Measurements from ENCODE around the gene COL5A1.

Gene COL5A1

GRCh38 chr9:134796882-134797281 lies 155.3 kb downstream of the COL5A1 start:
- no peak for DNase-seq

- DNase-seq = no peak
These were observed 159.3 kb downstream of the COL5A1 start for GRCh38 chr9:134800791-134801339.

GRCh38 chr9:134802216-134802795 lies 160.7 kb downstream of the COL5A1 start:
- no peak for DNase-seq

DNA sequence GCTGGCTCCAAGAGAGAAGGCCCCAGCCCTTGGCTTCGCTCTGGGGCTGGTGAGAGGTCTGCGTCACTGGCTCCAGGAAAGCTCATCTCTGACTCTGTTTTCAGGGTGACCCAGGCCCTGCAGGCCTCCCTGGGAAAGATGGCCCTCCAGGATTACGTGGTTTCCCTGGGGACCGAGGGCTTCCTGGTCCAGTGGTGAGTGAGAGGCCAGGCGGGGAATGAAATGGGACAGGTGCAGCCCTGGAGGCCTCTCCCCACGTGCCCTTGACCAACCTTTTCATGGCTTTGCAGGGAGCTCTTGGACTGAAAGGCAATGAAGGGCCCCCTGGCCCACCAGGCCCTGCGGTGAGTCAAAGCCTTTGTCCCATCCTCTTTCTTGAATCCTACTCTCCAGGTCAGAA lies 163.3 kb downstream of the COL5A1 start:
- no peak for DNase-seq

DNA sequence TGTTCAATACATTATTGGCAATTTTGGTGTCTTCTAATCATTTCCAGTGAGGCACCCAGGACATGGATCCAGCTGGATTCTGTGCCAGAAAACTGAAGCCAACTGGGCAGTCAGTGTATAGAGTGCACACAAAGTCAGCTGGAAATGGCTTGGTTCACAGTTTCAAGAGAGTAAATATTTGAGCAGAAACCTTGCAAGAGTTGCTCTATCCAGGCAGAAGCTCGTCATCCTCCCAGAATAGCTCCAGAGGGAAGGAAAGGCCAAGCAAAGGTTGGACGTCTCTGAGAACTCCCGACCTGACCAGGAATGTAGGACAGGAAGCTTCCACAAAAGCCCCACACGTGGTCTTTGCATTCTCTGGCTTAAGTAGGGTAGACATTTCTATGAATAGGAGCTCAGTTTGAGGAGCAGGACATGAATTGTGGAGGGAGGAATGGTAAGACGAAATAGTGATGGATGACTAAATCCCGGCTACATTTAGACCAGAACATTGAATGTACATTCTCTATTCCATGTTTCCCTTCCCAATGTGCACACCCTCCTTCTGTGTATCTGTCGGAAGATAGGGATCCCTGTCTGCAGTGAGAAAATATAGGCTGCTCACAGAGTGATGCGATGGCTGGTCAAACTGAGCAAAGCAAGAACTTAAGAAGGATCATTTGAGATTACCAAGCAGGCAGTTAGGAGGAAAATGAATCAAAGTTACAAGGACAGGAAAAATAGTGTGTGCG lies 166.3 kb downstream of the COL5A1 start:
- no peak for DNase-seq

DNA sequence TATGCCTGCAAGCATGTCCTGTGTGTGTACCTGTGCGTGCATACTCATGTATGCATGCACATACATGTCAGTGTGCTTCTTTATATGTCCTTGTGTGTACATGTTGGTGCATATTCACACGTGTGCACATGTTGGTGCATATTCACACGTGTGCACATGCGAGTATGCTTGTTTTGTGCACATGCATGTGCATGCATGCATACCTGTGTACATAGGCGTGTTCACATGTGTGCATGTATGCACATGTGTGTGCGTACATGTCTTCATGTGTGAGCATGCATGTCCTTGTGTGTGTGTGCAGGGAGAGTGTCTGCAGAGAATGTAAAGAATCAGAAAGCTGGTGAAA lies 166.8 kb downstream of the COL5A1 start:
- DNase-seq = no peak

DNA sequence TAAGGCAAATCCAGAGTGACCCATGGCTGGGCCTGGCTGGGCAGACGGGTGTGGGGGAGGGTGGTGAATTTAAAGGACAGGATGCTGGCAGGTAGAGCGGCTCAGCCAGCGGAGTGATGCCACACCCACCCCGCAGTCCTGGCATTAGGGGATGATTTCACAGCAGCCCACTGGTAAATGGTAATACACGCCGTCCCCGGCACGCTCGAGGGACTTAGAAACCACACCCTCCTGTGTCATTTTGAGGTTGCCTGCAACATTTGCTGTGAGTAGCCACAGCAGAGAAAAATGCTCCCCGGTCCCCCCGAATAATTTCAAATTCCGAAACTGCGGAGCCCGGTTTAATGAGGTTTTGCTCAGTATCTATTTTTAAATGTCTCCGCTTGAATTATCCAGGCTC lies 167.7 kb downstream of the COL5A1 start:
- DNase-seq = no peak

- no peak for DNase-seq
These were observed 168.2 kb downstream of the COL5A1 start for GRCh38 chr9:134809826-134810225.

GRCh38 chr9:134811079-134811672 lies 169.6 kb downstream of the COL5A1 start:
- DNase-seq = no peak

- DNase-seq = no peak
These were observed 170.2 kb downstream of the COL5A1 start for GRCh38 chr9:134811673-134812342.

GRCh38 chr9:134812343-134812673 lies 170.7 kb downstream of the COL5A1 start:
- no peak for DNase-seq

GRCh38 chr9:134813841-134814240 lies 172.2 kb downstream of the COL5A1 start:
- DNase-seq = no peak

- no peak for DNase-seq
These were observed 173.1 kb downstream of the COL5A1 start for GRCh38 chr9:134814598-134815215.

GRCh38 chr9:134815435-134816214 lies 174.0 kb downstream of the COL5A1 start:
- DNase-seq = no peak

- DNase-seq = no peak
These were observed 174.7 kb downstream of the COL5A1 start for GRCh38 chr9:134816264-134816663.

DNA sequence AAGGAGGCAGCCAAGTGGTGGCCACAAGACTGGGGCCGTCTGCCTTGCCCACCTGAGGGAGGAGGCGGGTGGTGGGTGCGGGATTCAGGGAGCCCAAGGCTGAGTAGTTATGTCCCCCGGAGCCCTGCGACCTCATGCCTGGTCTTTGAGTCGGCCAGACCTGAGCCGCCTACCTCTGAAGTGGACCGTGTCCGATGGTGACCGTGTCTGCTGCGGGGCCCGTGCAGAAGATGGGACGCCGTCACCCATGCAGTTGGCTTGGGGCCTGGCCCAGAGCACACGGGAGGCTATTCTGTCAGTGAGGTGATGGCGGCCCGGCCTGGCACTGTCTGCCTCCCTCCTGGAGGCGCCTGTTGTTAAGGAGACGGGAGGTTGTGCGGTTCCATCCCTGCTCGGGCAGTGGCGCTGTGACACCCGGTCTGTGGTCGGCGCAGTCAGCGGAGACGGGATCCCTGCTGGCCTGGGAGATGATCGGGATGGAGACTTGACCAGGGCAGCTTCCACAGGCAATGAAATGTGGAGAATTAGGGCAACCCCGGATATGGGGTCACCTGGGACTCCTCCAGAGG lies 176.5 kb downstream of the COL5A1 start:
- no peak for DNase-seq

DNA sequence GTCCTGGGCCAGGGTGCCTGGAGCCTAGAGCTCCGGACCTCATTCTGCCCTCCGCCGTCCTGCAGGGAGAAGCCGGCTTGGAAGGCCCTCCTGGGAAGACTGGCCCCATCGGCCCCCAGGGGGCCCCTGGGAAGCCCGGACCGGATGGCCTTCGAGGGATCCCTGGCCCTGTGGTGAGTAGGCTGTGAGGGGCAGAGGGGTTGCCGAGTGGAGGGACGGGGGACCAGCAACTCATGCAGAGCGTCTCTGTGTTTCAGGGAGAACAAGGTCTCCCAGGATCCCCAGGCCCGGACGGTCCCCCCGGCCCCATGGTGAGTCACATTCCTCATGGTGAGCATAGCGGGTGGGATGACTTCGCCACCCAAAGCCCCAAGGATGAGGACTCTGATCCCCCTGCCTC lies 177.0 kb downstream of the COL5A1 start:
- no peak for DNase-seq

DNA sequence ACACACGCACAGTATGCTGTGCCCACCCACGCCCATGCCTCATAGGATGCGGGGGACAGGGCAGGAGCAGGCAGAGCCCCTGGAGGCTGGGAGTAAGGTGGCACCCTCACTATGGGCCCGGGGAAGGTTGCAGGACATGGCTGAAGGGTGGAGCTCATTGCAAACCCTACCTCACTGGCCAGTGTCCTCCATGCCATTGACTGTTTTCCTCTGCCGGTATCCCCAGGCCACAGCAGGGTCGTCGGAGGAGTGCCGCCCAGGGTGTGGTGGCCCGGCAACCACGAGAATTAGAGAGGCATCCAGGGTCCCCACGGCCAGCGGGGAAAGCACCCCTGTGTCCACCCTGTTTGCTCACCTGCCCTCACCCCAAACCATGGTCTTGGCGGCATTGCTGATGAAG lies 179.3 kb downstream of the COL5A1 start:
- DNase-seq = no peak

GRCh38 chr9:134822541-134822940 lies 180.9 kb downstream of the COL5A1 start:
- no peak for DNase-seq

GRCh38 chr9:134823623-134824022 lies 182.0 kb downstream of the COL5A1 start:
- DNase-seq = no peak

- no peak for DNase-seq
These were observed 183.0 kb downstream of the COL5A1 start for GRCh38 chr9:134824583-134824982.

DNA sequence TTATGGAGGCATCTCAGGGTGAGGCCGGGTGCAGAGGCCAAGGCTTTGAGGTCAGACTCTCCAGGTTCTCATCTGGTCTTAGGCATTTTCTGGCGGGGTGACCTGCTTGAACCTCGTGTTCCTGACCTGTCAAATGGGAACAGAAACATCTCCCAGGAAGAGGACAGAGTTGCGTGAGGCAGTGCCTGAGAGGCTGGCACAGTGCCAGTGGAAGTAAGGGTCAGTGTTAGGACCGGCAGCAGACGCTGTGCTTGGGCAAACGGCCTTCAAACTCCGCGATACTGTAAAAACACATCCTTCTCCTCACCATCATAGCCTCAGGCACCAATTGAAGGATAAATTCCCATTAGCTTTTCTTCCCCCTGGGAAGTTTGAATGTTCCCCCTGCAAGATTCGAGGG lies 183.4 kb downstream of the COL5A1 start:
- DNase-seq = no peak
